Activated CD8-positive, alpha-beta T cell treated with anti-CD3 and anti-CD28 coated beads, Interleukin-2, amount 10 ng/mL, durations not matched to agents 7 days and 5 days (primary cell): ENCODE results near the gene MED25. TPM values are rescaled to one million over a fixed set of nuclear protein-coding genes. Genes with fewer than 3 reads are reported as not detected.

ENCODE experiments used
- ATAC-seq: fragments of 150-1000 bp; cut with Tn5 transposase; one replicate; pipeline ENCODE4 v1.10.0; 2021; ENCODE audit warnings: moderate library complexity
- CTCF ChIA-PET: fragments of 350-600 bp; sonication (Branson Sonifier 250); formaldehyde crosslinking; loops from one replicate; lab custom pipeline; 2021; ENCODE audit warnings: antibody characterized with exemption; lab: Charles Lee
- POLR2A ChIA-PET: fragments of 350-600 bp; sonication (Branson Sonifier 250); formaldehyde crosslinking; loops from one replicate; lab custom pipeline; 2021; ENCODE audit warnings: antibody characterized with exemption; lab: Charles Lee
- DNase-seq: peaks from one replicate; pipeline ENCODE4 v3.0.0-alpha.2; 2020
- H3K27ac Mint-ChIP-seq: one replicate; pipeline ENCODE4 v1.8.0; 2021; ENCODE audit warnings: mild to moderate bottlenecking, mixed read lengths
- H3K27me3 Mint-ChIP-seq: one replicate; pipeline ENCODE4 v1.8.0; 2021; ENCODE audit warnings: low read depth, mixed read lengths
- H3K36me3 Mint-ChIP-seq: one replicate; pipeline ENCODE4 v1.8.0; 2021; ENCODE audit warnings: low read depth, mixed read lengths
- H3K4me1 Mint-ChIP-seq: one replicate; pipeline ENCODE4 v1.8.0; 2021; ENCODE audit warnings: low read depth, mixed read lengths
- H3K4me3 Mint-ChIP-seq: one replicate; pipeline ENCODE4 v1.8.0; 2021; ENCODE audit warnings: mild to moderate bottlenecking, mixed read lengths
- H3K9me3 Mint-ChIP-seq: one replicate; pipeline ENCODE4 v1.8.0; 2022; ENCODE audit warnings: mixed read lengths; ENCODE audit not compliant: insufficient read depth
- total RNA-seq, 2 experiments: library from RNA; stranded (reverse); gene quantifications; one replicate each; pipeline ENCODE4 v1.2.3, GENCODE V29; 2021

MED25 gene
- total RNA-seq, 2 experiments from 2014 or later, result 59.9 to 62.2 TPM

- Mint-ChIP-seq H3K27ac (no peak overlapping the region), H3K27me3 (peaks cover 9% of the 10 kb centered on the region), H3K4me3 (no peak overlapping the region), H3K4me1 (peaks cover 14% of the 10 kb centered on the region), H3K36me3 (peaks cover 16% of the 10 kb centered on the region), H3K9me3 (no peaks in the 10 kb centered on the region)
- DNase-seq (no peak), ATAC-seq (no peak)
- CTCF ChIA-PET, result no interaction called here
- POLR2A ChIA-PET, result no interaction called here
These were observed 37.8 kb downstream of the MED25 start for GRCh38 chr19:49855676-49856573.

GRCh38 chr19:49856574-49857021 is 38.5 kb downstream of the MED25 start:
- ATAC-seq, result no peak
- POLR2A ChIA-PET, result no interaction called here
- DNase-seq, result no peak
- CTCF ChIA-PET, result no interaction called here
- Mint-ChIP-seq H3K4me3 (no peak overlapping the region), H3K36me3 (peaks cover 20% of the 10 kb centered on the region), H3K9me3 (no peaks in the 10 kb centered on the region), H3K27ac (no peak overlapping the region), H3K4me1 (peaks cover 14% of the 10 kb centered on the region), H3K27me3 (peaks cover 9% of the 10 kb centered on the region)

GRCh38 chr19:49857061-49857837 is 39.2 kb downstream of the MED25 start:
- ChIA-PET CTCF (no interaction called here), POLR2A (interaction anchor here (1.1 kb wide), 1 partner anchor 9 kb away, joined by 5 read pairs; no protein-coding TSS in a partner anchor)
- ATAC-seq (no peak), DNase-seq (no peak)
- Mint-ChIP-seq H3K4me3 (no peak overlapping the region), H3K9me3 (no peaks in the 10 kb centered on the region), H3K4me1 (peaks cover 10% of the 10 kb centered on the region), H3K36me3 (peaks cover 22% of the 10 kb centered on the region), H3K27ac (no peak overlapping the region), H3K27me3 (peaks cover 6% of the 10 kb centered on the region)

GRCh38 chr19:49857838-49858087 is 39.7 kb downstream of the MED25 start:
- Mint-ChIP-seq H3K4me1 (peaks cover 4% of the 10 kb centered on the region), H3K27ac (no peak overlapping the region), H3K4me3 (no peak overlapping the region), H3K36me3 (peaks cover 22% of the 10 kb centered on the region), H3K9me3 (no peaks in the 10 kb centered on the region), H3K27me3 (peaks cover under 1% of the 10 kb centered on the region)
- POLR2A ChIA-PET, result interaction anchor here (1.1 kb wide), 1 partner anchor 9 kb away, joined by 5 read pairs; no protein-coding TSS in a partner anchor
- DNase-seq, result no peak
- CTCF ChIA-PET, result no interaction called here
- no peak for ATAC-seq

- ChIA-PET POLR2A (interaction anchor here (0.9 to 1.1 kb wide), 2 partner anchors 8 kb away, joined by 3 to 5 read pairs; partner anchors contain the start of gene PTOV1), CTCF (no interaction called here)
- Mint-ChIP-seq H3K27me3 (no peaks in the 10 kb centered on the region), H3K27ac (no peak overlapping the region), H3K4me1 (peaks cover 4% of the 10 kb centered on the region), H3K36me3 (peaks cover 26% of the 10 kb centered on the region), H3K9me3 (no peaks in the 10 kb centered on the region), H3K4me3 (no peak overlapping the region)
- no peak for DNase-seq
- peak; percentile 4 for ATAC-seq
These were observed 40.2 kb downstream of the MED25 start for GRCh38 chr19:49858088-49858985.

- no peak for DNase-seq
- no peak for ATAC-seq
- Mint-ChIP-seq H3K9me3 (no peaks in the 10 kb centered on the region), H3K27ac (no peak overlapping the region), H3K4me1 (peaks cover 7% of the 10 kb centered on the region), H3K4me3 (no peak overlapping the region), H3K27me3 (no peaks in the 10 kb centered on the region), H3K36me3 (peaks cover 39% of the 10 kb centered on the region)
- CTCF ChIA-PET, result no interaction called here
- POLR2A ChIA-PET, result no interaction called here
These were observed 41.7 kb downstream of the MED25 start for GRCh38 chr19:49859682-49860335.

- ChIA-PET CTCF (no interaction called here), POLR2A (no interaction called here)
- Mint-ChIP-seq H3K36me3 (peaks cover 45% of the 10 kb centered on the region), H3K4me3 (no peak overlapping the region), H3K4me1 (peaks cover 13% of the 10 kb centered on the region), H3K9me3 (no peaks in the 10 kb centered on the region), H3K27ac (no peak overlapping the region), H3K27me3 (no peaks in the 10 kb centered on the region)
- no peak for DNase-seq
- ATAC-seq, result no peak
These were observed 42.4 kb downstream of the MED25 start for GRCh38 chr19:49860336-49861102.

- H3K36me3 Mint-ChIP-seq, result peaks cover 47% of the 10 kb centered on the region
- ChIA-PET CTCF (no interaction called here), POLR2A (no interaction called here)
- H3K27me3 Mint-ChIP-seq, result no peaks in the 10 kb centered on the region
- H3K4me3 Mint-ChIP-seq, result no peak overlapping the region
- no peak overlapping the region for H3K27ac Mint-ChIP-seq
- ATAC-seq, result no peak
- H3K4me1 Mint-ChIP-seq, result peaks cover 19% of the 10 kb centered on the region
- no peaks in the 10 kb centered on the region for H3K9me3 Mint-ChIP-seq
- no peak for DNase-seq
These were observed 43.0 kb downstream of the MED25 start for GRCh38 chr19:49861107-49861506.

- Mint-ChIP-seq H3K4me1 (peaks cover 26% of the 10 kb centered on the region), H3K4me3 (no peak overlapping the region), H3K27ac (no peak overlapping the region), H3K36me3 (peaks cover 52% of the 10 kb centered on the region), H3K9me3 (no peaks in the 10 kb centered on the region), H3K27me3 (no peaks in the 10 kb centered on the region)
- DNase-seq, result no peak
- ATAC-seq, result no peak
- POLR2A ChIA-PET, result no interaction called here
- CTCF ChIA-PET, result no interaction called here
These were observed 43.7 kb downstream of the MED25 start for GRCh38 chr19:49861541-49862378.
